Activated CD8-positive, alpha-beta T cell treated with anti-CD3 and anti-CD28 coated beads for 36 hours (primary cell): ENCODE results near the gene PCDHGA10. TPM values are rescaled to one million over a fixed set of nuclear protein-coding genes. Genes with fewer than 3 reads are reported as not detected.
A peak's percentile ranks its signal among the peaks of the same experiment; 100 is the strongest.
"Not testable (repeated sequence)": the region's sequence is repeated elsewhere in the genome, so short reads cannot be mapped to it uniquely, and the experiment has no call there.

Experiments used
- ATAC-seq: fragments of 200-7000 bp; cut with Tn5 transposase; one replicate; pipeline ENCODE4 v1.10.0; 2021; ENCODE audit warnings: mild to moderate bottlenecking, moderate library complexity
- CTCF ChIA-PET: fragments of 350-600 bp; sonication (Branson Sonifier 250); formaldehyde crosslinking; loops from one replicate; lab custom pipeline; 2021; ENCODE audit warnings: antibody characterized with exemption; lab: Charles Lee
- POLR2A ChIA-PET: fragments of 350-600 bp; sonication (Branson Sonifier 250); formaldehyde crosslinking; loops from one replicate; lab custom pipeline; 2021; ENCODE audit warnings: antibody characterized with exemption; lab: Charles Lee
- DNase-seq: peaks from one replicate; pipeline ENCODE4 v3.0.0-alpha.2; 2020
- H3K27ac Mint-ChIP-seq: one replicate; pipeline ENCODE4 v1.8.0; 2021; ENCODE audit warnings: mild to moderate bottlenecking, mixed read lengths
- H3K27me3 Mint-ChIP-seq: one replicate; pipeline ENCODE4 v1.8.0; 2021; ENCODE audit warnings: mixed read lengths
- H3K36me3 Mint-ChIP-seq: one replicate; pipeline ENCODE4 v1.8.0; 2021; ENCODE audit warnings: low read depth, mixed read lengths
- H3K4me1 Mint-ChIP-seq: one replicate; pipeline ENCODE4 v1.8.0; 2021; ENCODE audit warnings: low read depth, mixed read lengths
- H3K4me3 Mint-ChIP-seq: one replicate; pipeline ENCODE4 v1.8.0; 2021; ENCODE audit warnings: mild to moderate bottlenecking, moderate library complexity, mixed read lengths
- H3K9me3 Mint-ChIP-seq: one replicate; pipeline ENCODE4 v1.8.0; 2021; ENCODE audit warnings: mixed read lengths
- CTCF ChIP-seq: fragments of 200-600 bp; IDR thresholded peaks from one replicate; pipeline ENCODE4 v1.8.0; 2022; ENCODE audit warnings: antibody characterized with exemption, mild to moderate bottlenecking
- intact Hi-C: fragments of 100-400 bp; cut with micrococcal nuclease; formaldehyde crosslinking; loops from one replicate; pipeline ENCODE4 v1.10.0; 2022
- total RNA-seq, 2 experiments: library from RNA; stranded (reverse); gene quantifications; one replicate each; pipeline ENCODE4 v1.2.3, GENCODE V29; 2021

The PCDHGA10 gene
- total RNA-seq, 2 experiments from 2014 or later: not detected

- Mint-ChIP-seq H3K4me1 (no peaks in the 10 kb centered on the region), H3K36me3 (peaks cover 7% of the 10 kb centered on the region), H3K27me3 (peaks cover 60% of the 10 kb centered on the region), H3K4me3 (no peak within 1 kb of the TSS), H3K9me3 (peaks cover 20% of the 10 kb centered on the region), H3K27ac (no peak within 1 kb of the TSS)
- DNase-seq (no peak), ATAC-seq (no peak)
- TF ChIP-seq CTCF: no peak
- ChIA-PET POLR2A (no interaction called here), CTCF (interaction anchor here (0.8 kb wide), 1 partner anchor 14 kb away, joined by 3 read pairs; no protein-coding TSS in a partner anchor)
- intact Hi-C loops: no loop called here
Observed at GRCh38 chr5:141382469-141383294, 30.1 kb upstream of the PCDHGA10 start, which contains the start of gene PCDHGA7. Gene PCDHGA7, plus strand, starts transcription at chr5:141382742. Its CDS starts 158 bp downstream, at chr5:141382900.

GRCh38 chr5:141383345-141383744, 29.4 kb upstream of the PCDHGA10 start:
- Mint-ChIP-seq H3K27ac (no peak overlapping the region), H3K4me1 (no peaks in the 10 kb centered on the region), H3K4me3 (no peak overlapping the region), H3K9me3 (peaks cover 22% of the 10 kb centered on the region), H3K36me3 (peaks cover 7% of the 10 kb centered on the region), H3K27me3 (peaks cover 62% of the 10 kb centered on the region)
- ChIA-PET CTCF (interaction anchor here (0.8 kb wide), 1 partner anchor 13 kb away, joined by 3 read pairs; no protein-coding TSS in a partner anchor), POLR2A (no interaction called here)
- intact Hi-C loops: no loop called here
- DNase-seq: no peak
- ATAC-seq: no peak
- TF ChIP-seq CTCF: no peak

- H3K27ac Mint-ChIP-seq: no peak overlapping the region
- peaks cover 11% of the 10 kb centered on the region for H3K36me3 Mint-ChIP-seq
- no peak for TF ChIP-seq CTCF
- peaks cover 31% of the 10 kb centered on the region for H3K9me3 Mint-ChIP-seq
- DNase-seq (no peak), ATAC-seq (no peak)
- intact Hi-C loops: no loop called here
- H3K4me3 Mint-ChIP-seq: no peak overlapping the region
- H3K4me1 Mint-ChIP-seq: peaks cover 2% of the 10 kb centered on the region
- CTCF ChIA-PET: no interaction called here
- peaks cover 68% of the 10 kb centered on the region for H3K27me3 Mint-ChIP-seq
- POLR2A ChIA-PET: no interaction called here
Observed at GRCh38 chr5:141384471-141385267, 28.1 kb upstream of the PCDHGA10 start.

- DNase-seq (peak; percentile 30), ATAC-seq (peak; percentile 69)
- H3K4me1 Mint-ChIP-seq, H3K27ac Mint-ChIP-seq, intact Hi-C loops, H3K4me3 Mint-ChIP-seq: not testable (repeated sequence)
- Mint-ChIP-seq H3K27me3 (peaks cover 67% of the 10 kb centered on the region), H3K9me3 (peaks cover 39% of the 10 kb centered on the region), H3K36me3 (peaks cover 16% of the 10 kb centered on the region)
- CTCF ChIA-PET: interaction anchor here (0.8 to 1.5 kb wide), 8 partner anchors 9 to 170 kb away, joined by 3 to 5 read pairs (median 4); partner anchors contain the start of genes PCDHGA12, PCDHGB3 and PCDHGB5
- POLR2A ChIA-PET: interaction anchor here (0.7 kb wide), 1 partner anchor 591 kb away, joined by 3 read pairs; no protein-coding TSS in a partner anchor
Observed at GRCh38 chr5:141387557-141388311, 25.1 kb upstream of the PCDHGA10 start, which contains the start of gene PCDHGB4. Gene PCDHGB4, plus strand, starts transcription at chr5:141387698. Its CDS starts 187 bp downstream, at chr5:141387885.

- POLR2A ChIA-PET: no interaction called here
- intact Hi-C loops: no loop called here
- Mint-ChIP-seq H3K4me3 (no peak overlapping the region), H3K27ac (no peak overlapping the region), H3K27me3 (peaks cover 68% of the 10 kb centered on the region), H3K36me3 (peaks cover 17% of the 10 kb centered on the region), H3K9me3 (peaks cover 36% of the 10 kb centered on the region), H3K4me1 (peaks cover 2% of the 10 kb centered on the region)
- ATAC-seq (no peak), DNase-seq (no peak)
- TF ChIP-seq CTCF: no peak
- CTCF ChIA-PET: interaction anchor here (0.8 to 1.5 kb wide), 3 partner anchors 19 to 123 kb away, joined by 3 to 5 read pairs (median 4); partner anchors contain the start of genes PCDHGA11 and PCDHGB3
Observed at GRCh38 chr5:141388661-141389060, 24.1 kb upstream of the PCDHGA10 start.
